Measurements from ENCODE around the gene SVIL. TPM values are rescaled to one million over a fixed set of nuclear protein-coding genes. Genes with fewer than 3 reads are reported as not detected.

Gene SVIL
- total RNA-seq, 2 experiments from 2014 or later: 0.47 to 1.5 TPM

- CTCF ChIA-PET (ENCODE audit: unreplicated experiment): no interaction called here
- H2AFZ ChIP-seq (ENCODE audit: low read length): no peak overlapping the region
- POLR2A ChIA-PET: interaction anchor here (0.6 kb wide), 1 partner anchor 20 kb away, joined by 4 read pairs; no protein-coding TSS in a partner anchor
- DNase-seq (ENCODE audit: low spot score): no peak
- intact Hi-C loops (cut with micrococcal nuclease; ENCODE audit: unreplicated experiment): no loop called here
- no peak overlapping the region for H3K4me3 ChIP-seq (ENCODE audit: low read depth, low read length, poor library complexity, severe bottlenecking)
- H4K20me1 ChIP-seq (ENCODE audit: insufficient read depth, low read length): no peaks in the 10 kb centered on the region
- TF ChIP-seq EZH2phosphoT487 (IDR thresholded peaks at IDR 0.05; ENCODE audit: borderline replicate concordance, low read depth, low read length): no peak
- no peak for TF ChIP-seq CTCF (conservative IDR thresholded peaks at IDR 0.05; ENCODE audit: low read length)
- H3K36me3 ChIP-seq (ENCODE audit: insufficient read depth, low read length): no peaks in the 10 kb centered on the region
- H3K27ac ChIP-seq (ENCODE audit: low read depth, low read length, poor library complexity, severe bottlenecking): no peak overlapping the region
- H3K79me2 ChIP-seq (ENCODE audit: insufficient read depth, low read depth, low read length): no peaks in the 10 kb centered on the region
- BruUV-seq (replicated peaks): no TSS peak
- H3K9me3 ChIP-seq (ENCODE audit: low read length): no peaks in the 10 kb centered on the region
- no peak overlapping the region for H3K4me2 ChIP-seq (ENCODE audit: low read length)
- H3K9me2 ChIP-seq (ENCODE audit: insufficient read depth, low read length): no peaks in the 10 kb centered on the region
- H3K4me1 ChIP-seq (ENCODE audit: insufficient read depth, low read length, poor library complexity, severe bottlenecking): no peaks in the 10 kb centered on the region
Observed at GRCh38 chr10:29438271-29438670, 196.5 kb downstream of the SVIL start.

GRCh38 chr10:29437871-29438270, 196.9 kb downstream of the SVIL start:
- ChIA-PET POLR2A (interaction anchor here (0.5 kb wide), 1 partner anchor 261 kb away, joined by 3 read pairs; no protein-coding TSS in a partner anchor), CTCF (ENCODE audit: unreplicated experiment) (no interaction called here)
- Histone ChIP-seq H4K20me1 (ENCODE audit: insufficient read depth, low read length) (no peaks in the 10 kb centered on the region), H3K9me3 (ENCODE audit: low read length) (no peaks in the 10 kb centered on the region), H3K36me3 (ENCODE audit: insufficient read depth, low read length) (no peaks in the 10 kb centered on the region), H3K4me2 (ENCODE audit: low read length) (no peak overlapping the region), H3K27ac (ENCODE audit: low read depth, low read length, poor library complexity, severe bottlenecking) (no peak overlapping the region), H2AFZ (ENCODE audit: low read length) (no peak overlapping the region), H3K4me1 (ENCODE audit: insufficient read depth, low read length, poor library complexity, severe bottlenecking) (no peaks in the 10 kb centered on the region), H3K79me2 (ENCODE audit: insufficient read depth, low read depth, low read length) (no peaks in the 10 kb centered on the region), H3K9me2 (ENCODE audit: insufficient read depth, low read length) (no peaks in the 10 kb centered on the region), H3K4me3 (ENCODE audit: low read depth, low read length, poor library complexity, severe bottlenecking) (no peak overlapping the region)
- no TSS peak for BruUV-seq (replicated peaks)
- no peak for TF ChIP-seq CTCF (conservative IDR thresholded peaks at IDR 0.05; ENCODE audit: low read length)
- no peak for TF ChIP-seq EZH2phosphoT487 (IDR thresholded peaks at IDR 0.05; ENCODE audit: borderline replicate concordance, low read depth, low read length)
- no peak for DNase-seq (ENCODE audit: low spot score)
- intact Hi-C loops (cut with micrococcal nuclease; ENCODE audit: unreplicated experiment): no loop called here

GRCh38 chr10:29435809-29436501, 198.8 kb downstream of the SVIL start:
- H3K79me2 ChIP-seq (ENCODE audit: insufficient read depth, low read depth, low read length): no peaks in the 10 kb centered on the region
- intact Hi-C loops (cut with micrococcal nuclease; ENCODE audit: unreplicated experiment): no loop called here
- no peaks in the 10 kb centered on the region for H3K36me3 ChIP-seq (ENCODE audit: insufficient read depth, low read length)
- no peak for DNase-seq (ENCODE audit: low spot score)
- no peak overlapping the region for H3K4me3 ChIP-seq (ENCODE audit: low read depth, low read length, poor library complexity, severe bottlenecking)
- H3K4me1 ChIP-seq (ENCODE audit: insufficient read depth, low read length, poor library complexity, severe bottlenecking): no peaks in the 10 kb centered on the region
- BruUV-seq (replicated peaks): no TSS peak
- ChIA-PET CTCF (ENCODE audit: unreplicated experiment) (no interaction called here), POLR2A (interaction anchor here (0.7 kb wide), 1 partner anchor 50 kb away, joined by 3 read pairs; no protein-coding TSS in a partner anchor)
- H3K4me2 ChIP-seq (ENCODE audit: low read length): no peak overlapping the region
- no peaks in the 10 kb centered on the region for H4K20me1 ChIP-seq (ENCODE audit: insufficient read depth, low read length)
- no peak for TF ChIP-seq CTCF (conservative IDR thresholded peaks at IDR 0.05; ENCODE audit: low read length)
- no peak for TF ChIP-seq EZH2phosphoT487 (IDR thresholded peaks at IDR 0.05; ENCODE audit: borderline replicate concordance, low read depth, low read length)
- no peak overlapping the region for H3K27ac ChIP-seq (ENCODE audit: low read depth, low read length, poor library complexity, severe bottlenecking)
- H3K9me3 ChIP-seq (ENCODE audit: low read length): no peaks in the 10 kb centered on the region
- no peak overlapping the region for H2AFZ ChIP-seq (ENCODE audit: low read length)
- no peaks in the 10 kb centered on the region for H3K9me2 ChIP-seq (ENCODE audit: insufficient read depth, low read length)
